ENCODE measurements around the gene STRIT1. TPM values are rescaled to one million over a fixed set of nuclear protein-coding genes. Genes with fewer than 3 reads are reported as not detected.

Gene STRIT1
- total and polyA plus RNA-seq, 2 donors (not counting 1 experiment from before 2014, with no cell fraction given), result not detected

- Histone ChIP-seq H3K36me3 (replicated peaks in 1 of 2; ENCODE audit: control extremely low read depth in 1 of 2, control insufficient read depth in 1 of 2, extremely low read depth in 1 of 2, insufficient read depth in 2 of 2, low read length in 1 of 2) (no peaks in the 10 kb centered on the region), H3K9ac (ENCODE audit: low read length) (no peak overlapping the region), H3K4me1 (ENCODE audit: control insufficient read depth in 2 of 2, insufficient read depth in 2 of 2, low read length in 2 of 2) (peaks cover 0 to 4% of the 10 kb centered on the region in 2 donors), H3K79me2 (ENCODE audit: control insufficient read depth, insufficient read depth, low read length) (no peaks in the 10 kb centered on the region), H2AFZ (ENCODE audit: insufficient read depth, low read depth, low read length, poor library complexity, severe bottlenecking) (no peak overlapping the region), H4K20me1 (ENCODE audit: control insufficient read depth, insufficient read depth, low read length, poor library complexity, severe bottlenecking) (no peaks in the 10 kb centered on the region), H3K27ac (ENCODE audit: low read length in 2 of 2) (no peak overlapping the region), H3K9me3 (ENCODE audit: control extremely low read depth in 1 of 3, control insufficient read depth in 2 of 3, insufficient read depth in 1 of 3, low read length in 2 of 3) (peaks cover 0 to 4% (median 0%) of the 10 kb centered on the region in 3 donors), H3K27me3 (replicated peaks in 1 of 4; ENCODE audit: control extremely low read depth in 1 of 4, control insufficient read depth in 3 of 4, insufficient read depth in 4 of 4, low read length in 3 of 4) (no peaks in the 10 kb centered on the region), H3K4me3 (ENCODE audit: control extremely low read depth in 1 of 5, extremely low read depth in 1 of 5, insufficient read depth in 1 of 5, low read depth in 2 of 5, low read length in 4 of 5) (no peak overlapping the region), H3K4me2 (replicated peaks; ENCODE audit: low read depth, low read length, poor library complexity, severe bottlenecking) (no peak overlapping the region)
- POLR2A ChIA-PET, result no interaction called here
- ATAC-seq (ENCODE audit: low read depth), result no peak
- intact Hi-C loops (cut with micrococcal nuclease), result no loop called here
- TF ChIP-seq, protein P1, sequence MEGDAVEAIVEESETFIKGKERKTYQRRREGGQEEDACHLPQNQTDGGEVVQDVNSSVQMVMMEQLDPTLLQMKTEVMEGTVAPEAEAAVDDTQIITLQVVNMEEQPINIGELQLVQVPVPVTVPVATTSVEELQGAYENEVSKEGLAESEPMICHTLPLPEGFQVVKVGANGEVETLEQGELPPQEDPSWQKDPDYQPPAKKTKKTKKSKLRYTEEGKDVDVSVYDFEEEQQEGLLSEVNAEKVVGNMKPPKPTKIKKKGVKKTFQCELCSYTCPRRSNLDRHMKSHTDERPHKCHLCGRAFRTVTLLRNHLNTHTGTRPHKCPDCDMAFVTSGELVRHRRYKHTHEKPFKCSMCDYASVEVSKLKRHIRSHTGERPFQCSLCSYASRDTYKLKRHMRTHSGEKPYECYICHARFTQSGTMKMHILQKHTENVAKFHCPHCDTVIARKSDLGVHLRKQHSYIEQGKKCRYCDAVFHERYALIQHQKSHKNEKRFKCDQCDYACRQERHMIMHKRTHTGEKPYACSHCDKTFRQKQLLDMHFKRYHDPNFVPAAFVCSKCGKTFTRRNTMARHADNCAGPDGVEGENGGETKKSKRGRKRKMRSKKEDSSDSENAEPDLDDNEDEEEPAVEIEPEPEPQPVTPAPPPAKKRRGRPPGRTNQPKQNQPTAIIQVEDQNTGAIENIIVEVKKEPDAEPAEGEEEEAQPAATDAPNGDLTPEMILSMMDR (IDR thresholded peaks at IDR 0.05), result no peak
- no peak for TF ChIP-seq EZH2 (IDR thresholded peaks at IDR 0.05; ENCODE audit: borderline replicate concordance, insufficient read depth, low read depth, low read length, poor library complexity, severe bottlenecking)
- no peaks in the 10 kb centered on the region for H3K27me3 Mint-ChIP-seq
- CTCF ChIA-PET, result no interaction called here
- H3K4me1 Mint-ChIP-seq, result peaks cover 4% of the 10 kb centered on the region
- DNase-seq, result no peak
- no peak overlapping the region for H3K27ac Mint-ChIP-seq
- H3K9me3 Mint-ChIP-seq (ENCODE audit: insufficient read depth), result no peaks in the 10 kb centered on the region
- 100% methylated on average over 1 of the region's 1 CpG for WGBS (ENCODE audit: insufficient coverage)
- no peak overlapping the region for H3K4me3 Mint-ChIP-seq
These were observed 44.8 kb downstream of the STRIT1 start for GRCh38 chr3:155248531-155249187.

GRCh38 chr3:155244699-155245098 is 48.8 kb downstream of the STRIT1 start:
- whole genome bisulfite sequencing (ENCODE audit: insufficient coverage), result 85% methylated on average over 2 of the region's 3 CpGs
- no peaks in the 10 kb centered on the region for H3K9me3 Mint-ChIP-seq (ENCODE audit: insufficient read depth)
- no peak overlapping the region for H3K4me3 ChIP-seq (ENCODE audit: control extremely low read depth in 1 of 5, extremely low read depth in 1 of 5, insufficient read depth in 1 of 5, low read depth in 2 of 5, low read length in 4 of 5)

More at GRCh38 chr3:155244699-155245098, 48.8 kb downstream of the STRIT1 start:
- H3K9ac ChIP-seq (ENCODE audit: low read length), result no peak overlapping the region
- no peaks in the 10 kb centered on the region for H3K27me3 Mint-ChIP-seq
- H3K27ac Mint-ChIP-seq, result no peak overlapping the region
- H3K36me3 ChIP-seq (replicated peaks in 1 of 2; ENCODE audit: control extremely low read depth in 1 of 2, control insufficient read depth in 1 of 2, extremely low read depth in 1 of 2, insufficient read depth in 2 of 2, low read length in 1 of 2), result no peaks in the 10 kb centered on the region
- peaks cover 0 to 4% (median 0%) of the 10 kb centered on the region in 3 donors for H3K9me3 ChIP-seq (ENCODE audit: control extremely low read depth in 1 of 3, control insufficient read depth in 2 of 3, insufficient read depth in 1 of 3, low read length in 2 of 3)
- CTCF ChIA-PET, result no interaction called here
- H3K4me2 ChIP-seq (replicated peaks; ENCODE audit: low read depth, low read length, poor library complexity, severe bottlenecking), result no peak overlapping the region
- intact Hi-C loops (cut with micrococcal nuclease), result no loop called here
- POLR2A ChIA-PET, result no interaction called here
- H3K4me3 Mint-ChIP-seq, result no peak overlapping the region
- no peak overlapping the region for H3K27ac ChIP-seq (ENCODE audit: low read length in 2 of 2)
- H3K79me2 ChIP-seq (ENCODE audit: control insufficient read depth, insufficient read depth, low read length), result no peaks in the 10 kb centered on the region
- DNase-seq (no peak), ATAC-seq (ENCODE audit: low read depth) (no peak)
- H3K4me1 ChIP-seq (ENCODE audit: control insufficient read depth in 2 of 2, insufficient read depth in 2 of 2, low read length in 2 of 2), result no peaks in the 10 kb centered on the region
- no peak overlapping the region for H2AFZ ChIP-seq (ENCODE audit: insufficient read depth, low read depth, low read length, poor library complexity, severe bottlenecking)
- H3K4me1 Mint-ChIP-seq, result no peaks in the 10 kb centered on the region
- no peaks in the 10 kb centered on the region for H4K20me1 ChIP-seq (ENCODE audit: control insufficient read depth, insufficient read depth, low read length, poor library complexity, severe bottlenecking)
- no peaks in the 10 kb centered on the region for H3K27me3 ChIP-seq (replicated peaks in 1 of 4; ENCODE audit: control extremely low read depth in 1 of 4, control insufficient read depth in 3 of 4, insufficient read depth in 4 of 4, low read length in 3 of 4)
- TF ChIP-seq, protein P1 (IDR thresholded peaks at IDR 0.05), result no peak
- no peak for TF ChIP-seq EZH2 (IDR thresholded peaks at IDR 0.05; ENCODE audit: borderline replicate concordance, insufficient read depth, low read depth, low read length, poor library complexity, severe bottlenecking)

Data from B cell (primary cell).